Hepatocyte (in vitro differentiated cells): ENCODE results near the gene PCNT. TPM values are rescaled to one million over a fixed set of nuclear protein-coding genes. Genes with fewer than 3 reads are reported as not detected.

Source experiments
- DNase-seq: peaks from one replicate; pipeline ENCODE4 v3.0.0-alpha.2; 2016; ENCODE audit warnings: low spot score
- H2AFZ ChIP-seq: fragments of 200-600 bp; sonication (generic); 2 replicates; pipeline ENCODE4 v1.6.0; 2016; ENCODE audit warnings: antibody characterized with exemption, mild to moderate bottlenecking
- H3K27ac ChIP-seq: fragments of 200-600 bp; sonication (generic); 2 replicates; pipeline ENCODE4 v1.5.1; 2016; ENCODE audit warnings: mild to moderate bottlenecking
- H3K27me3 ChIP-seq: fragments of 200-600 bp; sonication (generic); 2 replicates; pipeline ENCODE4 v1.6.1; 2016
- H3K36me3 ChIP-seq: fragments of 200-600 bp; sonication (generic); replicated peaks from 2 replicates; pipeline ENCODE4 v1.5.1; 2016; ENCODE audit warnings: low read depth; ENCODE audit not compliant: insufficient read depth
- H3K4me1 ChIP-seq: fragments of 200-600 bp; sonication (generic); 2 replicates; pipeline ENCODE4 v1.5.1; 2016; ENCODE audit warnings: mild to moderate bottlenecking, moderate library complexity; ENCODE audit not compliant: insufficient read depth
- H3K4me2 ChIP-seq: fragments of 200-600 bp; sonication (generic); 2 replicates; pipeline ENCODE4 v1.6.0; 2016
- H3K4me3 ChIP-seq: fragments of 200-600 bp; sonication (generic); 2 replicates; pipeline ENCODE4 v1.5.1; 2016; ENCODE audit warnings: mild to moderate bottlenecking
- H3K79me2 ChIP-seq: fragments of 200-600 bp; sonication (generic); 2 replicates; pipeline ENCODE4 v1.6.0; 2017; ENCODE audit warnings: mild to moderate bottlenecking
- H3K9me2 ChIP-seq: fragments of 200-600 bp; sonication (generic); replicated peaks from 2 replicates; pipeline ENCODE4 v1.6.0; 2017; ENCODE audit warnings: mild to moderate bottlenecking; ENCODE audit not compliant: insufficient read depth
- H3K9me3 ChIP-seq: fragments of 200-600 bp; sonication (generic); 2 replicates; pipeline ENCODE4 v1.5.1; 2016; ENCODE audit warnings: low read depth, mild to moderate bottlenecking
- H4K20me1 ChIP-seq: fragments of 200-600 bp; sonication (generic); 2 replicates; pipeline ENCODE4 v1.6.0; 2016; ENCODE audit warnings: mild to moderate bottlenecking; ENCODE audit not compliant: insufficient read depth, poor library complexity, severe bottlenecking
- EZH2 ChIP-seq: fragments of 200-600 bp; sonication (generic); IDR thresholded peaks from 2 replicates; pipeline ENCODE4 v1.6.1; 2016; ENCODE audit warnings: antibody characterized with exemption, mild to moderate bottlenecking, borderline replicate concordance
- EZH2phosphoT487 ChIP-seq: fragments of 200-600 bp; sonication (generic); IDR thresholded peaks from one replicate; pipeline ENCODE4 v1.6.1; 2018; ENCODE audit warnings: antibody characterized with exemption, mild to moderate bottlenecking, low read depth, moderate library complexity; ENCODE audit not compliant: unreplicated experiment, severe bottlenecking
- WGBS: methylation state at CpG from one replicate; pipeline ENCODE4 v1.1.6; 2016; ENCODE audit warnings: low lambda C conversion rate; ENCODE audit errors: missing lambda C conversion rate; 5-methylcytosine and 5-hydroxymethylcytosine counted together
- polyA plus RNA-seq: library from polyadenylated mRNA; unstranded; fragments of >200 nt; fragmentation: Nextera tagmentation; extraction: Ambion mirVana; gene quantifications from 2 replicates; pipeline ENCODE4 v1.2.1, GENCODE V29; 2016
- total RNA-seq: library from RNA; depleted of rRNA; stranded (reverse); fragments of >200 nt; gene quantifications from 2 replicates; pipeline ENCODE4 v1.2.3, GENCODE V29; 2014
- TF ChIP-seq, protein P1 (sequence below): fragments of 200-600 bp; sonication (generic); IDR thresholded peaks from 2 replicates; pipeline ENCODE4 v1.5.1; 2016; ENCODE audit warnings: antibody characterized with exemption, mild to moderate bottlenecking; ENCODE audit not compliant: poor library complexity

PCNT gene
- total and polyA plus RNA-seq, 2 experiments from 2014 or later: 11.5 to 14.3 TPM

DNA sequence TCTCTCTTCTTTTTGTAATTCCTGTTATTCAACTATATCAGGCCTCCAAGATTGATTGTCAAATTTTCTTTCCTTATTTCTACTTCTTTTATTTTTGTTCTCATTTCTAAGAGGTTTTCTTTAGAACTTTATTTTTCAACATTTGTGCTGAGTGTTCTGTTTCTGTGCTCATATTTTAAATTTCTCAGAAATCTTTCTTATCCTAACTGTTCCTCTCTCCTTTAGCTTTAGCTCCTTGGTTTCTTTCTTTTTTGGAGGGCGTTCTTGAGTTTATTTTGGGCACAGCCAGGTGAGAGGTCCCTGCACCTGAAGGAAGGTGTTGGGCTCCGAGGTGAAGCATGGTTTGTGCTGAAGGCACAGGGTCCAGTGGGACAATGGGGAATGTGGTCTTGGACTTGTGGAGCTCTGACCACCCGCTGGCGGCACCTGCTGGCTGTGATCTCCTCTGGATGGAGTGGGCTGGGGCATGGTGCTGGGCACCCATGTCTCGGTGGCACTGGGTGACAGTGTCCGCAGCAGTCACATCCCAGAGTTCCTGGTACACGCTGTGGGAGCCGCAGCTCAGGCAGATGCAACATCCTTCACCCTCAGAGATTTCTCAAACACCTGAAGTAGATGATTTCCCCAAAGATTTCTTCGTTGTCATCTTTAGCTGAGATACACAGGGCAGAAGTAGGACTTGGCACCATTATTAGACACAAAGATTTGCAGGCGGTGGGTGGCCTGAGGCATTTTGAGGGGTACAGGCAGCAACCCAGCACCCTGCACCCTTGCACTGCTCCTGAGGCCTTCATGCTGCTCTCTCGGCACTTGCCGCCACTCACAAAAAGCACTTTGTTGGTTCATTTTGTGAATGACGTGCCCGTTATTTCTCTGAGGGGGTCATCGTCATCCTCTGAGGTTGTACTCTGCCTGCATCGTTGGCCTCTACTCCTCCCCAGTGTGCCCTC lies 96.6 kb downstream of the PCNT start:
- no peaks in the 10 kb centered on the region for H3K79me2 ChIP-seq
- H3K4me2 ChIP-seq: no peak overlapping the region
- H4K20me1 ChIP-seq: no peaks in the 10 kb centered on the region
- H3K4me3 ChIP-seq: no peak overlapping the region
- H3K9me2 ChIP-seq: no peaks in the 10 kb centered on the region
- WGBS: 96% methylated on average over 16 of the region's 16 CpGs
- no peak for TF ChIP-seq EZH2phosphoT487
- TF ChIP-seq, protein P1, sequence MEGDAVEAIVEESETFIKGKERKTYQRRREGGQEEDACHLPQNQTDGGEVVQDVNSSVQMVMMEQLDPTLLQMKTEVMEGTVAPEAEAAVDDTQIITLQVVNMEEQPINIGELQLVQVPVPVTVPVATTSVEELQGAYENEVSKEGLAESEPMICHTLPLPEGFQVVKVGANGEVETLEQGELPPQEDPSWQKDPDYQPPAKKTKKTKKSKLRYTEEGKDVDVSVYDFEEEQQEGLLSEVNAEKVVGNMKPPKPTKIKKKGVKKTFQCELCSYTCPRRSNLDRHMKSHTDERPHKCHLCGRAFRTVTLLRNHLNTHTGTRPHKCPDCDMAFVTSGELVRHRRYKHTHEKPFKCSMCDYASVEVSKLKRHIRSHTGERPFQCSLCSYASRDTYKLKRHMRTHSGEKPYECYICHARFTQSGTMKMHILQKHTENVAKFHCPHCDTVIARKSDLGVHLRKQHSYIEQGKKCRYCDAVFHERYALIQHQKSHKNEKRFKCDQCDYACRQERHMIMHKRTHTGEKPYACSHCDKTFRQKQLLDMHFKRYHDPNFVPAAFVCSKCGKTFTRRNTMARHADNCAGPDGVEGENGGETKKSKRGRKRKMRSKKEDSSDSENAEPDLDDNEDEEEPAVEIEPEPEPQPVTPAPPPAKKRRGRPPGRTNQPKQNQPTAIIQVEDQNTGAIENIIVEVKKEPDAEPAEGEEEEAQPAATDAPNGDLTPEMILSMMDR: no peak
- no peak for TF ChIP-seq EZH2
- H3K36me3 ChIP-seq: no peaks in the 10 kb centered on the region
- H3K9me3 ChIP-seq: no peaks in the 10 kb centered on the region
- no peak overlapping the region for H2AFZ ChIP-seq
- DNase-seq: no peak
- H3K27me3 ChIP-seq: no peaks in the 10 kb centered on the region
- H3K4me1 ChIP-seq: no peaks in the 10 kb centered on the region
- no peak overlapping the region for H3K27ac ChIP-seq

DNA sequence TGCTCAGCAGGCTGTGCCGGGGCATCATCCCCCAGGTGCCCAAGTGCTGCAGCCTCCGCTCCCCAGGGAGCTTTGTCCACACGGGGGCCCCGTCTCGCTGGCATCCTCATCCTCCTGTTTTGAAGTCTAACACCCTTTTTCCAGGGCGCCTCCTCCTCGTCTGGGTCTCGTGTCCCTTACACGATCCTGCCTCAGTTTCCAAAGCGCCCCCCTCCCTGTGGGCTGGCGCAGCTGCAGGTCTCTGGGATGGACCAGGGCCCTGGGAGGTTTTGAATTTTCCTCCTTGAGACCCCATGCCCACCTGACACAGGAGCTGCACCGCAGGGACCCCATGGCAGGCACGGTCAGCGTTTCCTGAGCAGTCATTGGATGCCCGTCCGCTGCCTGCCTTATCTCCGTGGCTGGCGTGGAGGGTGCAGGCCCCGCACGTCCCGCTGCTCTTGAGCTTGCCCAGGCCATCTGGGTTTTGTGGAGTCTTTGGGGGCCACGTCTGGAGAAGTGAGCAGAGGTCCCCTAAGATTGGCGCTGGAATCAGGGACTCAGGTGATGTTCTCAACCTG lies 97.3 kb downstream of the PCNT start:
- H3K36me3 ChIP-seq: no peaks in the 10 kb centered on the region
- no peaks in the 10 kb centered on the region for H3K27me3 ChIP-seq
- no peak overlapping the region for H3K4me3 ChIP-seq
- H3K27ac ChIP-seq: no peak overlapping the region
- 95% methylated on average over 21 of the region's 23 CpGs for WGBS
- H3K4me2 ChIP-seq: no peak overlapping the region
- no peaks in the 10 kb centered on the region for H3K9me2 ChIP-seq
- DNase-seq: no peak
- no peaks in the 10 kb centered on the region for H3K4me1 ChIP-seq
- no peaks in the 10 kb centered on the region for H3K9me3 ChIP-seq
- H2AFZ ChIP-seq: no peak overlapping the region
- no peaks in the 10 kb centered on the region for H3K79me2 ChIP-seq
- TF ChIP-seq EZH2 (no peak), EZH2phosphoT487 (no peak)
- TF ChIP-seq, protein P1: no peak
- H4K20me1 ChIP-seq: no peaks in the 10 kb centered on the region

DNA sequence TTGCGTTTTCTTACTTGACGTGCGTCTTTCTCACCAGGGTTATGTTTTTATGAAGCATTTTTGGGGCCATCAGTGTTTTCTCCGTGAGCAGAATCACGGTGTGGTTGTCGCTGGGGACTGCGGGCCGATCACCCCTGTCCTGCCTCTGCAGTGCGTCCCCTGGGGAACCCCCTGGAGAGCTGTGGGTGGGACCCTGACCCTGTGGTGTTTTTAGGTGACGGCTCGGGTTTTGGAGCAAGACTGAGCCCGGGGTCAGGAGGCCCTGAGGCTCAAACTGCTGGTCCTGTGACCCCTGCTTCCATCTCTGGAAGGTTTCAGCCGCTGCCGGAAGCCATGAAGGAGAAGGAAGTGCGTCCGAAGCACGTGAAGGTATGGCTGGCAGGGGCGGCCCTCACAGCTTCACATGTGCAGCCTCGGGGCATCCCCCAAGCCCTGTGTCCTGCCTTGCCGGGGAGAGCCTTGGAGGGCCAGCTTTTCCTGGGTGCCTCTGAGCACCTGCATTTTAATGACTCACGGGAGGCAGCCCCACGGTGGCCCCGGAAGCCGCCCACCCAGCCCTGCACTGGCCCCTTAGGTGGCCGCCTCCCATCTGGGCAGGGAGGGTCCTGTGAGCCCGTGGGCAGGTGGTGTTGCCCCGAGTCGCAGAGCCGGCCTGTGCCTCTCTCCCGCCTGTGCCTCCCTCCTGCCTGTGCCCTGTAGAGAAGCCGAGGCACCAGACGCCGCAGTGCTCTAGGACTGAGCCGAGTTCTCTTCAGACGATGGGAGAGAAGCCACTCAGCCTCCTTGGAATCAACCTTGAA lies 98.0 kb downstream of the PCNT start:
- no peaks in the 10 kb centered on the region for H3K36me3 ChIP-seq
- H3K27ac ChIP-seq: no peak overlapping the region
- 94% methylated on average over 34 of the region's 35 CpGs for WGBS
- H3K4me3 ChIP-seq: no peak overlapping the region
- H2AFZ ChIP-seq: no peak overlapping the region
- TF ChIP-seq, protein P1: no peak
- no peak for TF ChIP-seq EZH2
- no peak for TF ChIP-seq EZH2phosphoT487
- no peaks in the 10 kb centered on the region for H3K9me2 ChIP-seq
- H3K9me3 ChIP-seq: no peaks in the 10 kb centered on the region
- H3K4me1 ChIP-seq: no peaks in the 10 kb centered on the region
- H3K4me2 ChIP-seq: no peak overlapping the region
- no peaks in the 10 kb centered on the region for H4K20me1 ChIP-seq
- no peaks in the 10 kb centered on the region for H3K27me3 ChIP-seq
- DNase-seq: no peak
- H3K79me2 ChIP-seq: no peaks in the 10 kb centered on the region
